Measurements from ENCODE around the gene DHRS7.

The DHRS7 gene

DNA sequence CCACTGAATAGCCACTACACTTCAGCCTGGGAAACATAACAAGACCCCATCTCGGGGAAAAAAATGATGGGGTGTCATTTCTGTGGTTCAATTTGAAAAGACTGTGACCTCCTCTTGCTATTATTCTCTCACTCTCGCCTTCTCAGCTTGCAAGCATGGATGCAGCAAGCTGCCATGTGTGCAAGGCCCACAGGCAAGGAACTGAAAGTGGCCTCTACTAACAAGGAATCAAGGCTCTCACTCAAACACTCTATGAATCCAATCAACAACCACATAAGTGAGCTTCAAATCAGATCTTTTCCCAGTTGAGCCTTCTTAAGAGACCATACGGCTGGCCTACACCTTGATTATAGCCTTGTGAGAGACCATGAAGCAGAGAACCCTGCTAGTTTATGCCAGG lies 17.9 kb upstream of the DHRS7 start:
- Histone ChIP-seq H3K27me3 (no peaks in the 10 kb centered on the region), H3K4me3 (ENCODE audit: low read depth in 1 of 2, low read length in 1 of 2) (no peak overlapping the region), H3K36me3 (no peaks in the 10 kb centered on the region), H3K4me1 (ENCODE audit: control insufficient read depth in 1 of 2, insufficient read depth in 1 of 2, low read depth in 1 of 2, low read length in 1 of 2) (peaks cover 0 to 3% of the 10 kb centered on the region in 2 experiments), H3K9me3 (no peaks in the 10 kb centered on the region), H3K27ac (no peak overlapping the region)
- TF ChIP-seq, protein P1, sequence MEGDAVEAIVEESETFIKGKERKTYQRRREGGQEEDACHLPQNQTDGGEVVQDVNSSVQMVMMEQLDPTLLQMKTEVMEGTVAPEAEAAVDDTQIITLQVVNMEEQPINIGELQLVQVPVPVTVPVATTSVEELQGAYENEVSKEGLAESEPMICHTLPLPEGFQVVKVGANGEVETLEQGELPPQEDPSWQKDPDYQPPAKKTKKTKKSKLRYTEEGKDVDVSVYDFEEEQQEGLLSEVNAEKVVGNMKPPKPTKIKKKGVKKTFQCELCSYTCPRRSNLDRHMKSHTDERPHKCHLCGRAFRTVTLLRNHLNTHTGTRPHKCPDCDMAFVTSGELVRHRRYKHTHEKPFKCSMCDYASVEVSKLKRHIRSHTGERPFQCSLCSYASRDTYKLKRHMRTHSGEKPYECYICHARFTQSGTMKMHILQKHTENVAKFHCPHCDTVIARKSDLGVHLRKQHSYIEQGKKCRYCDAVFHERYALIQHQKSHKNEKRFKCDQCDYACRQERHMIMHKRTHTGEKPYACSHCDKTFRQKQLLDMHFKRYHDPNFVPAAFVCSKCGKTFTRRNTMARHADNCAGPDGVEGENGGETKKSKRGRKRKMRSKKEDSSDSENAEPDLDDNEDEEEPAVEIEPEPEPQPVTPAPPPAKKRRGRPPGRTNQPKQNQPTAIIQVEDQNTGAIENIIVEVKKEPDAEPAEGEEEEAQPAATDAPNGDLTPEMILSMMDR (IDR thresholded peaks at IDR 0.05), result no peak

DNA sequence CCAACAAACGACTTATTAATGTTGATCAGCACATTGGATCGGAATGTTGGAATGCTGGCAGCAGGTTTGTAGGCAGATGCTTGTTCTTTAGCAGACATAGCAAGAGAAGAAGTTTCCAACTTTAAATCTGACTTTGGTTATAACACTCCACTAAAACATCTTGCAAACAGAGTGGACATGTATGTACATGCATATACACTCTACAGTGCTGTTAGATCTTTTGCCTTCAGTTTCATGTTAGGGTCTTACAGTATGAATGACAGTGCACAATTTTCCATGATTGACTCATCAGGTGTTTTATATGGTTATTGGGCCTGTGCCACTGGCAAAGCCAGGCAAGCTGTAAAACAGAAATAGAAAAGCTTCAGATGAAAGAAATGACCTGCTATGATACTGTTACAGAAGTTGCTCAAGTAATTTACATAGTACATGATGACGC lies 14.3 kb upstream of the DHRS7 start:
- TF ChIP-seq, protein P1 (IDR thresholded peaks at IDR 0.05), result no peak
- Histone ChIP-seq H3K27me3 (no peaks in the 10 kb centered on the region), H3K27ac (no peak overlapping the region), H3K9me3 (no peaks in the 10 kb centered on the region), H3K36me3 (no peaks in the 10 kb centered on the region), H3K4me3 (ENCODE audit: low read depth in 1 of 2, low read length in 1 of 2) (no peak overlapping the region), H3K4me1 (ENCODE audit: control insufficient read depth in 1 of 2, insufficient read depth in 1 of 2, low read depth in 1 of 2, low read length in 1 of 2) (peaks cover 0 to 3% of the 10 kb centered on the region in 2 experiments)

DNA sequence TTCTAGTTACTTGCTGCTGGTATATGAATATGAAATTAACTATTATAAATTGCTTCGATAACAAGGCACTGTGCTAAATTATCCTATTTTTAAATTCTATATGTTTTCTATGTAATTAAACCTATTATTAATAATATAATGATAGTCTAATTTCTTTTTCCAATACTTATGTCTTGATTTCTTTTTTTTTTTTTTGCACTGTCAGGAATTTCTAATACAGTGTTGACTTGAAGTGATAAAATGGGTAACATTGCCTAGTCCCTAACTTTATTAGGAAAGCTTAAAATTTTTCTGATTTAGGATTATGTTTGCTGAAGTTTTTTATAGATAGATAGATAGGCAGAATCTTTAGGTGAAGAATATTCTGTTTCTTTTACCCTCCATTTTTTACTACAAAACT lies 13.6 kb upstream of the DHRS7 start:
- H3K36me3 ChIP-seq, result no peaks in the 10 kb centered on the region
- TF ChIP-seq, protein P1 (IDR thresholded peaks at IDR 0.05), result no peak
- no peaks in the 10 kb centered on the region for H3K9me3 ChIP-seq
- no peak overlapping the region for H3K4me3 ChIP-seq (ENCODE audit: low read depth in 1 of 2, low read length in 1 of 2)
- H3K27me3 ChIP-seq, result no peaks in the 10 kb centered on the region
- H3K4me1 ChIP-seq (ENCODE audit: control insufficient read depth in 1 of 2, insufficient read depth in 1 of 2, low read depth in 1 of 2, low read length in 1 of 2), result no peaks in the 10 kb centered on the region
- no peak overlapping the region for H3K27ac ChIP-seq

DNA sequence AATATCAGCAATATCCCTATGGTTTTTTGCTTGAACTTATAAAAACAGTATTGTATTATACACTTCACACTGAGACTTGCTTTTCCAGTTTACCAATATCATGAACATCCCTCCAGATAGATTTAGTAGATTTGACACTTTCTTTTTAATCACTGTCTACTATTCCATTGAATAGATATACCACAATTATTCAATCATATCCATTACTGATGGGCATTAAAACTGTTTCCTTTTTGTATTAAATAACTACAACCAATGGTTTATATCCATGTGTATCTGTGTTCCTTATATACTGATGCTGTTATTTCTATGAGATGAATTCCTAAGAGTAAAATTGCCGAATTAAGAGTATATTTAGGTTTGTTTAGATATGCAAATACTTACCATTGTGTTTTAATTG lies 13.0 kb upstream of the DHRS7 start:
- Histone ChIP-seq H3K27me3 (no peaks in the 10 kb centered on the region), H3K4me3 (ENCODE audit: low read depth in 1 of 2, low read length in 1 of 2) (no peak overlapping the region), H3K36me3 (no peaks in the 10 kb centered on the region), H3K4me1 (ENCODE audit: control insufficient read depth in 1 of 2, insufficient read depth in 1 of 2, low read depth in 1 of 2, low read length in 1 of 2) (no peaks in the 10 kb centered on the region), H3K27ac (no peak overlapping the region), H3K9me3 (no peaks in the 10 kb centered on the region)
- TF ChIP-seq, protein P1 (IDR thresholded peaks at IDR 0.05), result no peak

DNA sequence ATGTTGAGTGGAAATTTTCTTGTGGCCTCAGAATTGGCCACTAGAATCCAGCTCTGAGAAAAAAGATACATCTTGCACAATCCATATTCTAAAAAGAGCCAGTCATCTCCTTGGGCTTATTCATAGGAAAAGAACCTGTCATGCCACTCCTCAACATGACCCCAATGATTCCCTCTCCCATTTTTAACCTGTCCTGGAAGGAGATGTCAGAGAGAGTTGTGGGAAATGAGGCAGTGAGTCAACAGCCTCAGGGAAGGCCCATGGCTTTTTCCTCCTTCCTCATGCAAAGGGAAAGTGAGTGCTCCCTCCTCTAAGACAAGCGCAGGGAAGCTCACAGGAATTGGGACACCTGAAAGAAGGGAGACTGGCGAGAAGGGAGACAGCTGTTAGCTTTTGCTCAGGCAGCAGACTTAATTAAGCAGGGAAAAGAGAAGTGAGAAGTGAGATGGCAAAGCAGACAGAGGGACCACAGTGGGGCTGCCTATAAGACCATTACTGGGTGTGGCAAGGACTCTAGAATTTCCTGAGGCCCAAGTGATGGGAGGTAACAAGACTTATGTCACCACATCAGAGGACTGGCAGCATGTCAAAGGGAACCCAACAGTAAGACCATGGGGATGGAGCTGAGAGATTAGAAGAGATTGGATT lies 10.2 kb upstream of the DHRS7 start:
- Histone ChIP-seq H3K4me3 (ENCODE audit: low read depth in 1 of 2, low read length in 1 of 2) (no peak overlapping the region), H3K9me3 (no peaks in the 10 kb centered on the region), H3K36me3 (no peaks in the 10 kb centered on the region), H3K4me1 (ENCODE audit: control insufficient read depth in 1 of 2, insufficient read depth in 1 of 2, low read depth in 1 of 2, low read length in 1 of 2) (no peaks in the 10 kb centered on the region), H3K27me3 (no peaks in the 10 kb centered on the region), H3K27ac (no peak overlapping the region)
- TF ChIP-seq, protein P1 (IDR thresholded peaks at IDR 0.05), result no peak

All from neutrophil (primary cell).